VCaP (cell line): ENCODE data around the gene POLD4.
A peak's percentile ranks its signal among the peaks of the same experiment; 100 is the strongest.

Experiments used
- H3K27ac ChIP-seq: fragments of 450-650 bp; 2 replicates; pipeline ENCODE4 v1.5.1; 2017
- CTCF ChIP-seq: fragments of 450-650 bp; conservative IDR thresholded peaks from 2 replicates; pipeline ENCODE4 v1.5.1; 2017; ENCODE audit warnings: mild to moderate bottlenecking, moderate library complexity

POLD4 gene

GRCh38 chr11:67349928-67350465, 3.3 kb downstream of the POLD4 start:
- no peak overlapping the region for H3K27ac ChIP-seq
- TF ChIP-seq CTCF: no peak

- no peak for TF ChIP-seq CTCF
- no peak overlapping the region for H3K27ac ChIP-seq
These were observed 3.9 kb downstream of the POLD4 start for GRCh38 chr11:67349457-67349856.

GRCh38 chr11:67349036-67349435, 4.3 kb downstream of the POLD4 start:
- no peak for TF ChIP-seq CTCF
- no peak overlapping the region for H3K27ac ChIP-seq

GRCh38 chr11:67347964-67348749, 5.2 kb downstream of the POLD4 start:
- no peak overlapping the region for H3K27ac ChIP-seq

GRCh38 chr11:67345920-67346819, 7.2 kb downstream of the POLD4 start:
- H3K27ac ChIP-seq: peak overlapping the region; percentile 42
- TF ChIP-seq CTCF: peak; percentile 100

More at GRCh38 chr11:67347964-67348749, 5.2 kb downstream of the POLD4 start:
- no peak for TF ChIP-seq CTCF

GRCh38 chr11:67345247-67345919, 8.0 kb downstream of the POLD4 start:
- TF ChIP-seq CTCF: no peak
- peak overlapping the region; percentile 42 for H3K27ac ChIP-seq
